Ovary (tissue), 9 donors: ENCODE measurements around the gene CCNDBP1. TPM values are rescaled to one million over a fixed set of nuclear protein-coding genes. Genes with fewer than 3 reads are reported as not detected.

ENCODE experiments used
- DNase-seq, 5 donors: peaks; one replicate each; pipeline ENCODE4 v3.0.0-alpha.2; 2019 to 2020
- H3K27ac ChIP-seq, 2 donors: fragments of 200-600 bp; one replicate each; pipeline versions ENCODE4 v1.5.1 to v1.8.0; 2019 to 2022
- H3K27me3 ChIP-seq: fragments of 200-600 bp; one replicate; pipeline ENCODE4 v1.8.0; 2022
- H3K36me3 ChIP-seq: fragments of 200-600 bp; sonication (generic); one replicate; pipeline ENCODE4 v1.5.1; 2019
- H3K4me1 ChIP-seq: one replicate; pipeline ENCODE4 v1.8.1; 2013; ENCODE audit warnings: mild to moderate bottlenecking, moderate library complexity; ENCODE audit not compliant: insufficient read depth
- H3K4me3 ChIP-seq: fragments of 200-600 bp; sonication (generic); one replicate; pipeline ENCODE4 v1.5.1; 2017
- H3K9me3 ChIP-seq, 2 donors: fragments of 200-600 bp in 1 of 2; sonication (generic) in 1 of 2; one replicate each; pipeline versions ENCODE4 v1.5.1 to v1.8.1; 2013 to 2019; ENCODE audit warnings: mild to moderate bottlenecking in 1 of 2, moderate library complexity in 1 of 2
- CTCF ChIP-seq, 3 donors: fragments of 450-650 bp in 2 of 3; fragments of 200-600 bp in 1 of 3; IDR thresholded peaks; one replicate each; pipeline versions ENCODE4 v1.5.1 to v1.8.0; 2016 to 2022; ENCODE audit warnings: antibody characterized with exemption in 3 of 3, mild to moderate bottlenecking in 1 of 3
- EP300 ChIP-seq: sonication (generic); formaldehyde crosslinking; IDR thresholded peaks from one replicate; pipeline ENCODE4 v1.6.1; 2017; ENCODE audit warnings: antibody characterized with exemption
- POLR2A ChIP-seq: fragments of 450-650 bp; IDR thresholded peaks from one replicate; pipeline ENCODE4 v1.6.1; 2017; ENCODE audit warnings: antibody characterized with exemption, mild to moderate bottlenecking, moderate library complexity
- WGBS, 3 donors: extraction: QIAGEN DNeasy Blood & Tissue Kit in 1 of 3; methylation state at CpG; one replicate each; pipeline versions ENCODE4 v1.1.5 to v1.1.7; 2013 to 2017; 5-methylcytosine and 5-hydroxymethylcytosine counted together
- intact Hi-C, 4 donors: fragments of 100-400 bp; cut with DNase I; formaldehyde crosslinking; loops; one replicate each; pipeline versions ENCODE4 v1.11.0 to v1.15.1; 2022 to 2023
- polyA plus RNA-seq, 2 donors: library from polyadenylated mRNA; stranded (reverse); fragments of 200-250 nt in 1 of 2; fragments of 350-450 nt in 1 of 2; fragmentation: Illumina TruSeq in 1 of 2; extraction: RNeasy Lipid Tissue Mini Kit (QIAGEN cat#74804) in 1 of 2; gene quantifications; one replicate each; pipeline ENCODE4 v1.2.3, GENCODE V29; 2013 to 2014
- total RNA-seq, 7 donors: library from RNA; depleted of rRNA in 2 of 7; stranded (reverse); fragments of >200 nt in 2 of 7; fragmentation: NEBNext Ultra II Directional in 3 of 7; extraction: Animal tissue kit (Norgen Biotek cat#: 25700) in 3 of 7; gene quantifications; one replicate each; pipeline versions ENCODE4 v1.1.0 to v1.2.4, GENCODE V29; 2016 to 2023
- donor health status: DM: no; HTN: no; CAD: no; lungs with moderate emphysema.
- donor health status: DM: no; HTN: no; CAD: no.
- donor health status: Bipolar disorder and iron deficiency.
- donor health status: DM: yes; HTN: yes; CAD: no.
- donor health status: DM: no; HTN: no; CAD: no.
- donor health status: DM: yes; HTN: yes; CAD: no.

The CCNDBP1 gene
- total and polyA plus RNA-seq, 9 donors = 25.2 to 69.7 (median 33.7) TPM

- intact Hi-C loops = no loop called here
- DNase-seq = no peak
- H3K36me3 ChIP-seq = no peaks in the 10 kb centered on the region
These were observed 13.8 kb downstream of the CCNDBP1 start for GRCh38 chr15:43198992-43199391.

GRCh38 chr15:43199945-43200488 lies 14.8 kb downstream of the CCNDBP1 start:
- DNase-seq = no peak
- no peaks in the 10 kb centered on the region for H3K4me1 ChIP-seq
- H3K36me3 ChIP-seq = no peaks in the 10 kb centered on the region
- intact Hi-C loops = no loop called here
- TF ChIP-seq CTCF (IDR thresholded peaks at IDR 0.05) (no peak), EP300 (no peak), POLR2A (no peak)
- H3K9me3 ChIP-seq = no peaks in the 10 kb centered on the region
- no peak overlapping the region for H3K27ac ChIP-seq
- 80 to 91% (median 89%) methylated on average over 3 of the region's 3 CpGs for WGBS, 3 donors
- H3K4me3 ChIP-seq = no peak overlapping the region
- H3K27me3 ChIP-seq = no peaks in the 10 kb centered on the region

More at GRCh38 chr15:43198992-43199391, 13.8 kb downstream of the CCNDBP1 start:
- TF ChIP-seq POLR2A (no peak), EP300 (no peak), CTCF (IDR thresholded peaks at IDR 0.05) (no peak)
- Histone ChIP-seq H3K4me3 (no peak overlapping the region), H3K9me3 (no peaks in the 10 kb centered on the region), H3K27ac (no peak overlapping the region), H3K27me3 (no peaks in the 10 kb centered on the region), H3K4me1 (no peaks in the 10 kb centered on the region)
- 91 to 98% (median 95%) methylated on average over 3 of the region's 3 CpGs for WGBS, 3 donors

- Histone ChIP-seq H3K4me1 (no peaks in the 10 kb centered on the region), H3K36me3 (no peaks in the 10 kb centered on the region), H3K9me3 (no peaks in the 10 kb centered on the region), H3K27me3 (no peaks in the 10 kb centered on the region), H3K4me3 (no peak overlapping the region), H3K27ac (no peak overlapping the region)
- TF ChIP-seq POLR2A (no peak), CTCF (IDR thresholded peaks at IDR 0.05) (no peak), EP300 (no peak)
- 27 to 35% (median 32%) methylated on average over 8 of the region's 8 CpGs for WGBS, 3 donors
- intact Hi-C loops = no loop called here
- DNase-seq = peak in 1 of 5 donors; percentile 48
These were observed 19.1 kb downstream of the CCNDBP1 start for GRCh38 chr15:43204016-43204901.

GRCh38 chr15:43206054-43206453 lies 20.9 kb downstream of the CCNDBP1 start:
- no peaks in the 10 kb centered on the region for H3K36me3 ChIP-seq
- no peak overlapping the region for H3K27ac ChIP-seq
- H3K9me3 ChIP-seq = no peaks in the 10 kb centered on the region
- intact Hi-C loops = no loop called here
- H3K4me3 ChIP-seq = no peak overlapping the region
- 77 to 83% (median 79%) methylated on average over 5 of the region's 5 CpGs for WGBS, 3 donors
- no peak for TF ChIP-seq POLR2A
- TF ChIP-seq EP300 = no peak
- TF ChIP-seq CTCF (IDR thresholded peaks at IDR 0.05) = no peak
- no peak for DNase-seq
- H3K4me1 ChIP-seq = no peaks in the 10 kb centered on the region
- H3K27me3 ChIP-seq = no peaks in the 10 kb centered on the region
